ENCODE results near the gene PGGHG. TPM values are rescaled to one million over a fixed set of nuclear protein-coding genes. Genes with fewer than 3 reads are reported as not detected.
"Not testable (repeated sequence)": the region's sequence is repeated elsewhere in the genome, so short reads cannot be mapped to it uniquely, and the experiment has no call there.

The PGGHG gene
- polyA plus RNA-seq, 4 donors = 86.9 to 154 (median 122) TPM

DNA sequence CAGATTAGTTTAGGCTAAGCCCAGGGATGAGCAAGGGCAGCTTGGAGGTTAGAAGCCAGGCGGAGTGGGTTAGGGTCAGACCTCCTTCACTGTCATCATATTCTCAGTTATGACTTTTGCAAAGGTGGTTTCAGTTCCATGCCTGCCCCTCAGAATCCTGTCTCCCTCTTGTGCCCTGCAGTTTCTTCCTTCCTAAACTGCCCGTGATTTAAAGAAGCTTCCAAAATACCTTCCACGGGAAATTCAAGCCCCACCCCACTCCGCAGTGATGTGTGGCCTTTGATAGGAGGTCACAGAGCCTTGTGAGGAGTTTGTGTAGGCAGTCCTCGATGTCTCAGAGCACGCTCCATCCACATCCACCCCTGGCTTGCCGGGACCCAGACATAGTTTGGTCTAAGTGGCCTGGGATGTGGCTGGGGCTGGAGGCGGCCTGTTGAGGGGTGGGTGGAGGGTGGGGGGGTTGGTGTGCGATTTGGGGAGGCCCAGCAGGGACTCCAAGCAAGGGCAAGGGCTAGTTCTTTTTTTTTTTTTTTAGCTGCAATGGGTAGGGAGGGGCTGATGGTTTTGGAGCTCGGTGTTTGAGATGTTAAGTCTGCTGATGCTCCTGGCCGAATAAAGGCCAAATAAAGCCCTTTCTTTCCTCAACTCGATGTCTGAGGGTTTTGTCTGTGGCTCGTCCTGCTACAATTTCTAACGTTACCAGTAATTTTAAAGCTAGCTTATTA is 23.3 kb downstream of the PGGHG start:
- DNase-seq = no peak
- H3K4me3 ChIP-seq (ENCODE audit: low read depth in 1 of 3, low read length in 3 of 3) = no peak overlapping the region
- peaks cover 0 to 9% (median 0%) of the 10 kb centered on the region in 3 donors for H3K27me3 ChIP-seq (ENCODE audit: control insufficient read depth in 3 of 3, insufficient read depth in 3 of 3, low read length in 3 of 3)
- peaks cover 0 to 55% (median 2%) of the 10 kb centered on the region in 3 donors for H3K4me1 ChIP-seq (ENCODE audit: control insufficient read depth in 3 of 3, insufficient read depth in 2 of 3, low read depth in 1 of 3, low read length in 2 of 3)
- FAIRE-seq = no peak
- H3K27ac ChIP-seq (ENCODE audit: low read depth in 1 of 3, low read length in 2 of 3) = peak overlapping the region in 2 of 3 donors; percentile 69 to 87
- WGBS, 3 donors = 44 to 64% (median 63%) methylated on average over 14 of the region's 14 CpGs
- no peaks in the 10 kb centered on the region for H3K9me3 ChIP-seq (ENCODE audit: control insufficient read depth in 2 of 2, insufficient read depth in 1 of 2, low read depth in 1 of 2, low read length in 1 of 2)
- peaks cover 0 to 5% (median 0%) of the 10 kb centered on the region in 3 donors for H3K36me3 ChIP-seq (ENCODE audit: control insufficient read depth in 3 of 3, insufficient read depth in 2 of 3, low read depth in 1 of 3, low read length in 3 of 3)

DNA sequence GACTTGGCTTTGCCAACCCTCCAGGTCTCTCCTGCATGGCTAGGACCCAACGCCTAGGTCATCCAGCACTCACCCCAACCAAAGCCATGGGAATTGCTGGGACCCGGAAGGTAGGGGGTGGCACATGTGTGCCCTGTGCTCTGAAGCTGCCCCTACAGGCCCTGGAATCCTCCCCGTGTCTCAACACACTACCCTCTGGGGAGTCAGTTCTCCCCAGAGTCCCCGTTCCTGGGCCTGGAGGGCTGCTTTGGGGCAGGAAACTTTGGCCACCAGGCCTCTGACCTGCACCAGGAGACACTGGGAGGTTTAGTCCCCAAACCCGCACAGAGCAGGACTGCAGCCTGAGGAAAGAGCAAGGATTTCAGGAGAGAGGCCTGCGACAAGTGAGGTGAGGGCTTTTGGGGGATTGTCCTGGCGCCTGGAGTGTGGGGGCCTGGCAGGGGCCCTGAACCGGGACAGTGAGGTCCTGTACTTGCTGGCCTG is 24.4 kb downstream of the PGGHG start:
- FAIRE-seq (no peak), DNase-seq (no peak)
- Histone ChIP-seq H3K9me3 (ENCODE audit: control insufficient read depth in 2 of 2, insufficient read depth in 1 of 2, low read depth in 1 of 2, low read length in 1 of 2) (no peaks in the 10 kb centered on the region), H3K4me3 (ENCODE audit: low read depth in 1 of 3, low read length in 3 of 3) (peak overlapping the region; percentile 12 to 84 (median 55)), H3K36me3 (ENCODE audit: control insufficient read depth in 3 of 3, insufficient read depth in 2 of 3, low read depth in 1 of 3, low read length in 3 of 3) (peaks cover 0 to 5% (median 0%) of the 10 kb centered on the region in 3 donors), H3K4me1 (ENCODE audit: control insufficient read depth in 3 of 3, insufficient read depth in 2 of 3, low read depth in 1 of 3, low read length in 2 of 3) (peaks cover 0 to 60% (median 2%) of the 10 kb centered on the region in 3 donors), H3K27me3 (ENCODE audit: control insufficient read depth in 3 of 3, insufficient read depth in 3 of 3, low read length in 3 of 3) (peaks cover 0 to 9% (median 0%) of the 10 kb centered on the region in 3 donors), H3K27ac (ENCODE audit: low read depth in 1 of 3, low read length in 2 of 3) (peak overlapping the region; percentile 81 to 97 (median 95))
- WGBS, 3 donors = 33 to 53% (median 49%) methylated on average over 8 of the region's 8 CpGs

DNA sequence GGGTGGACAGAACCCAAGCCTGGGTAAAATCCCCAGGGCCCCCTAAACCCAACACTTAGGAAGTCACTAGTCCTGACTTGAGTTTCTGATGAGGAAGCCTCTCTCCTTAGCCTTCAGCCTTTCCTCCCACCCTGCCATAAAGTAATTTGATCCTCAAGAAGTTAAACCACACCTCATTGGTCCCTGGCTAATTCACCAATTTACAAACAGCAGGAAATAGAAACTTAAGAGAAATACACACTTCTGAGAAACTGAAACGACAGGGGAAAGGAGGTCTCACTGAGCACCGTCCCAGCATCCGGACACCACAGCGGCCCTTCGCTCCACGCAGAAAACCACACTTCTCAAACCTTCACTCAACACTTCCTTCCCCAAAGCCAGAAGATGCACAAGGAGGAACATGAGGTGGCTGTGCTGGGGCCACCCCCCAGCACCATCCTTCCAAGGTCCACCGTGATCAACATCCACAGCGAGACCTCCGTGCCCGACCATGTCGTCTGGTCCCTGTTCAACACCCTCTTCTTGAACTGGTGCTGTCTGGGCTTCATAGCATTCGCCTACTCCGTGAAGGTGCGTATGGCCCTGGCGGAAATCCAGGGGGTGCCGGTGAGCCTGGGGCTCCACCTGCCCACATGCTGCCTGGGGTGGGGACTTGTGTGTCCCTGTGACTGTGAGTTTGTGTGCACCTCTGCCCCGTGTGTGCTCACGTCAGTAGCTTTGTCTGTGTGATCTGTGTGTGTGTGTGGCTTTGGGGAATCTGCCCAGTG is 25.0 kb downstream of the PGGHG start, which contains the start of gene IFITM1:
Gene IFITM1, plus strand, starts transcription at position 254 of the 767 bp plus-strand sequence. Its CDS starts 131 bp downstream, at position 385.
- FAIRE-seq = no peak
- Histone ChIP-seq H3K27ac (ENCODE audit: low read depth in 1 of 3, low read length in 2 of 3) (peak within 1 kb of the TSS; percentile 81 to 97 (median 95)), H3K4me1 (ENCODE audit: control insufficient read depth in 3 of 3, insufficient read depth in 2 of 3, low read depth in 1 of 3, low read length in 2 of 3) (peaks cover 0 to 60% (median 2%) of the 10 kb centered on the region in 3 donors), H3K27me3 (ENCODE audit: control insufficient read depth in 3 of 3, insufficient read depth in 3 of 3, low read length in 3 of 3) (peaks cover 0 to 9% (median 0%) of the 10 kb centered on the region in 3 donors), H3K36me3 (ENCODE audit: control insufficient read depth in 3 of 3, insufficient read depth in 2 of 3, low read depth in 1 of 3, low read length in 3 of 3) (peaks cover 0 to 5% (median 0%) of the 10 kb centered on the region in 3 donors), H3K9me3 (ENCODE audit: control insufficient read depth in 2 of 2, insufficient read depth in 1 of 2, low read depth in 1 of 2, low read length in 1 of 2) (no peaks in the 10 kb centered on the region), H3K4me3 (ENCODE audit: low read depth in 1 of 3, low read length in 3 of 3) (peak within 1 kb of the TSS; percentile 67 to 84 (median 75))
- peak; percentile 74 to 86 for DNase-seq
- WGBS, 3 donors = 6 to 7% (median 7%) methylated on average over 16 to 18 of the region's 18 CpGs

DNA sequence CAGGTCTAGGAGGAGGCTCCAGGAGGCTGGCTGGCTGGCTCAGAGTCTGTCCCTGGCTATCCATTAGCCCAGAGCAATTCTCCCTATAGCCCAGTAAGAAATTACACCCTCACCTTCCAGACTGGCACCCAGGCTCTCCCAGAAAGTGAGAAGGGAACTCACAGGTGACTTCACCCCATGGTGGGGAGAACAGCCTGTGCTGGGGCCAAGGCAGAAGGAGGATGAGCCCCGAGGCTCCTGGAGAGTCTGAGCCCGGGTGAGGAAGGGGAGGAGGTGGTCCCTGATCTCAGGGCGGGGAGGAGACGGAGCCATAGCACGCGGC is 25.6 kb downstream of the PGGHG start:
- Histone ChIP-seq H3K4me1 (ENCODE audit: control insufficient read depth in 3 of 3, insufficient read depth in 2 of 3, low read depth in 1 of 3, low read length in 2 of 3) (peaks cover 0 to 58% (median 2%) of the 10 kb centered on the region in 3 donors), H3K27ac (ENCODE audit: low read depth in 1 of 3, low read length in 2 of 3) (peak overlapping the region; percentile 65 to 97 (median 95)), H3K4me3 (ENCODE audit: low read depth in 1 of 3, low read length in 3 of 3) (peak overlapping the region; percentile 49 to 84 (median 55))
- not testable (repeated sequence) for H3K9me3 ChIP-seq (ENCODE audit: control insufficient read depth in 2 of 2, insufficient read depth in 1 of 2, low read depth in 1 of 2, low read length in 1 of 2); FAIRE-seq; DNase-seq; H3K36me3 ChIP-seq (ENCODE audit: control insufficient read depth in 3 of 3, insufficient read depth in 2 of 3, low read depth in 1 of 3, low read length in 3 of 3); H3K27me3 ChIP-seq (ENCODE audit: control insufficient read depth in 3 of 3, insufficient read depth in 3 of 3, low read length in 3 of 3)
- WGBS, 3 donors = 1 to 22% (median 19%) methylated on average over 6 of the region's 6 CpGs

DNA sequence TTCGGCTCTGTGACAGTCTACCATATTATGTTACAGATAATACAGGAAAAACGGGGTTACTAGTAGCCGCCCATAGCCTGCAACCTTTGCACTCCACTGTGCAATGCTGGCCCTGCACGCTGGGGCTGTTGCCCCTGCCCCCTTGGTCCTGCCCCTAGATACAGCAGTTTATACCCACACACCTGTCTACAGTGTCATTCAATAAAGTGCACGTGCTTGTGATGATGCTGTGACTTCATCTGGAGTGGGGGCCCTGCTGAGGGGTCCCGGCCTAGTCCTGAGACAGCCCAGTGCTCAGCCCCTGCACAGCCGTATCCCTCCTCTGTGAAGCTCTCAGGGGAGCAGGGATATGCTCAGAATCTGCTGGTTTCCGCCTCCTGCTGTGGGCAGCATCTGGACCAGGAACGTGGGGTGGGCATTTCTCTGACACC is 26.1 kb downstream of the PGGHG start:
- Histone ChIP-seq H3K4me1 (ENCODE audit: control insufficient read depth in 3 of 3, insufficient read depth in 2 of 3, low read depth in 1 of 3, low read length in 2 of 3) (peaks cover 0 to 55% (median 2%) of the 10 kb centered on the region in 3 donors), H3K27ac (ENCODE audit: low read depth in 1 of 3, low read length in 2 of 3) (peak overlapping the region; percentile 65 to 97 (median 95)), H3K4me3 (ENCODE audit: low read depth in 1 of 3, low read length in 3 of 3) (peak overlapping the region; percentile 67 to 84 (median 75)), H3K36me3 (ENCODE audit: control insufficient read depth in 3 of 3, insufficient read depth in 2 of 3, low read depth in 1 of 3, low read length in 3 of 3) (peaks cover 0 to 8% (median 0%) of the 10 kb centered on the region in 3 donors), H3K27me3 (ENCODE audit: control insufficient read depth in 3 of 3, insufficient read depth in 3 of 3, low read length in 3 of 3) (peaks cover 0 to 9% (median 0%) of the 10 kb centered on the region in 3 donors), H3K9me3 (ENCODE audit: control insufficient read depth in 2 of 2, insufficient read depth in 1 of 2, low read depth in 1 of 2, low read length in 1 of 2) (no peaks in the 10 kb centered on the region)
- FAIRE-seq (no peak), DNase-seq (peak; percentile 53 to 85)
- 9 to 29% (median 24%) methylated on average over 9 of the region's 9 CpGs for WGBS, 3 donors

DNA sequence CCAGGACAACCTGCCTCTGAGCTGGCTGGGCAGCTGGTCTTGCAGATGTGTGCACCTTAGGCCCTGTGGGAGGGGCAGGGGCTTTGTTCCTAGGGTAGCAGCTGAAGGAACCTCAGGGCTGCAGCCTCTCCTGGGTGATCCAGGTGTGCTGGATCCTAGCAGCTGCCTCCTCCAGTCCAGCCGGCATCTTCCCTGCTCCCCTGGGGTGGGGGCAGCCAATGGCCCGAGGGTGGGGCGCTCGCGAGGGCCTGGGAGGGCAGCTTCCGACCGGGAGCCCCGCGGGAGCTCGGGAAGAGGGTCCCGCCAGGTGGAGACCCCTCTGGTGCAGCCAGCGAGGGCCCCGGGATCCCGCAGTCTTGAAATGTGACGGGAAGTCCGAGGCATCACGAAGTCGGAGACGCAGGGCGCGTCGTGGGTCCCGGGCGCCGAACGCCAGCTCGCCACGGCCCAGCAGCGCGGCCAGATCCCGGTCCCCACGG is 26.6 kb downstream of the PGGHG start:
- peak overlapping the region; percentile 83 to 97 (median 95) for H3K27ac ChIP-seq (ENCODE audit: low read depth in 1 of 3, low read length in 2 of 3)
- 11 to 25% (median 12%) methylated on average over 15 to 32 of the region's 32 CpGs for WGBS, 3 donors
- peaks cover 0 to 8% (median 0%) of the 10 kb centered on the region in 3 donors for H3K36me3 ChIP-seq (ENCODE audit: control insufficient read depth in 3 of 3, insufficient read depth in 2 of 3, low read depth in 1 of 3, low read length in 3 of 3)
- H3K4me1 ChIP-seq (ENCODE audit: control insufficient read depth in 3 of 3, insufficient read depth in 2 of 3, low read depth in 1 of 3, low read length in 2 of 3) = peaks cover 0 to 55% (median 2%) of the 10 kb centered on the region in 3 donors
- peaks cover 0 to 9% (median 0%) of the 10 kb centered on the region in 3 donors for H3K27me3 ChIP-seq (ENCODE audit: control insufficient read depth in 3 of 3, insufficient read depth in 3 of 3, low read length in 3 of 3)
- H3K4me3 ChIP-seq (ENCODE audit: low read depth in 1 of 3, low read length in 3 of 3) = peak overlapping the region; percentile 67 to 84 (median 75)
- H3K9me3 ChIP-seq (ENCODE audit: control insufficient read depth in 2 of 2, insufficient read depth in 1 of 2, low read depth in 1 of 2, low read length in 1 of 2) = no peaks in the 10 kb centered on the region
- DNase-seq = no peak
- no peak for FAIRE-seq

DNA sequence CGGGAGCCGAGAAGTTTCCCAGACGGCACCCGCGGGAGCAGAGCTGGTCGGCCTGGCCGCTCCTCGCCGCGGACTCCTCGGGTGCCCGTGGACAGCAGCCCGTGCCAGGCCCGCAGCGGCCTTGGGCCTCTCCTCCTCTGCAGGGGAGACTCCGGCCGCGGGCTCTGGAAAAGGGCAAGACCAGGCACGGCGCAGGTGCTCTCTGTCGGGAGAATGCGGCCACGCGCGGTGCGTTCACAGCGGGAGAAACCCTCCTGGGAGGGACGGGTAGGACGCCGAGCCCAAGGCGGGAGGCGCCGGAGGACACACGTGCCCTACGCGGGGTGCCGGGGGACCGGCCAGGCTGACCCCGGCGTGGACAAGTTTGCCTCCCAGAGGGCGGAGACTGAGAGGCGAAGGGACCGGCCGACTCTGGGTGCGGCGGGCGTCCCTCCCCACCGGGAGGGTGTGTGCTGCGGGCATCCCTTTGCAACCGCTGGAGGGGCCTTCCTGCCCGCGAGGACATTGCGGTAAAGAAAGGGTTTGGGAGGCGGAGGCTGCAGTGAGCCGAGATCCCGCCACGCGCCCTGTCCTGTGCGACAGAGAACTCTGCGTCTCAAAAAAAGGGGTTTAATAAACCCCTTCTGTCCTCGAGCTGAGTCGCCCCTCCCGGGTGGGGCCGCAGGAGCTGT is 27.2 kb downstream of the PGGHG start:
- Histone ChIP-seq H3K4me3 (ENCODE audit: low read depth in 1 of 3, low read length in 3 of 3) (peak overlapping the region; percentile 34 to 75 (median 67)), H3K36me3 (ENCODE audit: control insufficient read depth in 3 of 3, insufficient read depth in 2 of 3, low read depth in 1 of 3, low read length in 3 of 3) (peaks cover 0 to 8% (median 0%) of the 10 kb centered on the region in 3 donors), H3K4me1 (ENCODE audit: control insufficient read depth in 3 of 3, insufficient read depth in 2 of 3, low read depth in 1 of 3, low read length in 2 of 3) (peaks cover 0 to 57% (median 2%) of the 10 kb centered on the region in 3 donors), H3K27me3 (ENCODE audit: control insufficient read depth in 3 of 3, insufficient read depth in 3 of 3, low read length in 3 of 3) (peaks cover 0 to 9% (median 0%) of the 10 kb centered on the region in 3 donors), H3K9me3 (ENCODE audit: control insufficient read depth in 2 of 2, insufficient read depth in 1 of 2, low read depth in 1 of 2, low read length in 1 of 2) (no peaks in the 10 kb centered on the region), H3K27ac (ENCODE audit: low read depth in 1 of 3, low read length in 2 of 3) (peak overlapping the region; percentile 47 to 95 (median 83))
- DNase-seq (peak in 1 of 2 donors; percentile 64), FAIRE-seq (no peak)
- 4 to 16% (median 8%) methylated on average over 48 to 64 of the region's 64 CpGs for whole genome bisulfite sequencing, 3 donors
